ENCODE data around the gene ZNF23.

Gene ZNF23

DNA sequence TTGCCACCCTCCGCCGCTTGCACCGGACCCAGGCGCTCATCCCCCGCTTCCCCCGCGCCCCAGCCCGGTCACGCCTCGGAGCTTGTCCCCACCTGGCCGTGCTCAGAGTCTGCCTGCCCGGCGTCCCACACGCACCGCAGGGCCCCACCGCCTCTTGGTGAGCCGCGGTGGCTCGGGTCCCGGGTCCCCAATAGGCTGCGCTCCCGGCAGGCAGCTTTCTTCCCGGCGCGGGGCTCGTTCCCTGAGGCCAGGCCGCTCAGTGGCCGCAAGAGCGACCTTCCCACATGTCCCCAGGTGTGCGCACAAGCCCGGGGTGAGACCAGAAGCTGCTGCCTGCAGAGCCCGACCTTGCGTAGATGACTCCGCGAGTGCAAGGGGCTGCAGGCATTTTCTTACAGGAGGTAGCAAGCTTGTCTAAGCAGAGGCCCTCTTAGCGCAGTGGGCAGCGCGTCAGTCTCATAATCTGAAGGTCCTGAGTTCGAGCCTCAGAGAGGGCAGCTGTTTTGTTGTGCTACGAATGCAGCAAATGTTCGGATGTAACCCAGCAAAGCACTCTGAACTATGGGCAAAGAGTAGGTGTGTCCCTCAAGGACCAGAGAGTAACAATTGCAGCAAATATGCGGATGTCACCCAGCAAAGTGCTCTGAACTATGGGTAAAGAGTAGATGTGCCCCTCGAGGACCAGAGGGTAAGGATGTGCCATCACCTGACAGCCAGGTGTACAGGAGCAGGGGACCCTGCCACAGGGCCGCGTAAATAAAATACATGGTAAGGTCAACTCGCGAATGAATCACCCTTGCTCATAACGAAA lies 35.8 kb downstream of the ZNF23 start:
- H3K4me3 ChIP-seq (ENCODE audit: low read length) = peak overlapping the region; percentile 44
- DNase-seq (ENCODE audit: low read depth) = peak; percentile 93

DNA sequence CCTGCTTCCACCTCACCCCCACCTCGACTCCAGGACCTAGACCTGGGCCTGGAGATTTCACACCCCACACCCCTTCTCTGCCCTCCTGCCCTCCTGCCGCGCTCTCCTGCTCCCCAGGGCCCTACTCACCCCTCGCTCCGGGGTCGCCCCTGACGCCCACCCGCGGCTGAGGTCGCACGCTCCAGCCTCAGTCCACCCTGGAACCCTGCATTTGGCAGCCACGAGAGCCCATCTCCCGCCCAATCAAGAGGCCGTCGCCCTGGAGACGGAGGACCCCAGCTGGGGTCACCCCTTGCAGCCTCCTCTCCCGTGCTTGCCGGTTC lies 36.3 kb downstream of the ZNF23 start:
- TF ChIP-seq, protein P1, sequence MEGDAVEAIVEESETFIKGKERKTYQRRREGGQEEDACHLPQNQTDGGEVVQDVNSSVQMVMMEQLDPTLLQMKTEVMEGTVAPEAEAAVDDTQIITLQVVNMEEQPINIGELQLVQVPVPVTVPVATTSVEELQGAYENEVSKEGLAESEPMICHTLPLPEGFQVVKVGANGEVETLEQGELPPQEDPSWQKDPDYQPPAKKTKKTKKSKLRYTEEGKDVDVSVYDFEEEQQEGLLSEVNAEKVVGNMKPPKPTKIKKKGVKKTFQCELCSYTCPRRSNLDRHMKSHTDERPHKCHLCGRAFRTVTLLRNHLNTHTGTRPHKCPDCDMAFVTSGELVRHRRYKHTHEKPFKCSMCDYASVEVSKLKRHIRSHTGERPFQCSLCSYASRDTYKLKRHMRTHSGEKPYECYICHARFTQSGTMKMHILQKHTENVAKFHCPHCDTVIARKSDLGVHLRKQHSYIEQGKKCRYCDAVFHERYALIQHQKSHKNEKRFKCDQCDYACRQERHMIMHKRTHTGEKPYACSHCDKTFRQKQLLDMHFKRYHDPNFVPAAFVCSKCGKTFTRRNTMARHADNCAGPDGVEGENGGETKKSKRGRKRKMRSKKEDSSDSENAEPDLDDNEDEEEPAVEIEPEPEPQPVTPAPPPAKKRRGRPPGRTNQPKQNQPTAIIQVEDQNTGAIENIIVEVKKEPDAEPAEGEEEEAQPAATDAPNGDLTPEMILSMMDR (IDR thresholded peaks at IDR 0.05; ENCODE audit: insufficient read depth, low read depth, low read length, missing control alignments) = no peak
- no peak for DNase-seq (ENCODE audit: low read depth)
- peak overlapping the region; percentile 44 for H3K4me3 ChIP-seq (ENCODE audit: low read length)

More for the DNA sequence above, 35.8 kb downstream of the ZNF23 start:
- TF ChIP-seq, protein P1 (IDR thresholded peaks at IDR 0.05; ENCODE audit: insufficient read depth, low read depth, low read length, missing control alignments) = no peak

DNA sequence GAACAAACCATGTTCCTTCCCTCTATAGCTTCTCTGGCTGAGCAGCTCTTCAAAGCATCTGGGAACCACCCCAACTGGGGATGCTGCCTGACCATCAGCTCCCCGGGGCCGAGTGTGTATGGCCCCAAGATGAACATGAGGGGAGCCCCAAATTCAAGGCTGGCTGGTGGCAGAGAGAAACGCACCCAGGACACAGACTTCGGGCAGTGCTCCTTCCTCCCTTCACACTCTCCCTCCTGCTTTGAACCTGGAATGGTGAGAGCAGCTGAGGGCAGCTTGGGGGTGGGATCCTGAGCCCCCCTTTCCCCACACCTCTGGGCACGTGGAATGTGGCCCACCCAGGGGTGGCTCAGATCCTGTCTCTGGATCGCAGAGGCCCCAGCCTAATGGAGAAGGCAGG lies 37.4 kb downstream of the ZNF23 start:
- TF ChIP-seq, protein P1 (IDR thresholded peaks at IDR 0.05; ENCODE audit: insufficient read depth, low read depth, low read length, missing control alignments) = no peak
- no peak for DNase-seq (ENCODE audit: low read depth)
- no peak overlapping the region for H3K4me3 ChIP-seq (ENCODE audit: low read length)

DNA sequence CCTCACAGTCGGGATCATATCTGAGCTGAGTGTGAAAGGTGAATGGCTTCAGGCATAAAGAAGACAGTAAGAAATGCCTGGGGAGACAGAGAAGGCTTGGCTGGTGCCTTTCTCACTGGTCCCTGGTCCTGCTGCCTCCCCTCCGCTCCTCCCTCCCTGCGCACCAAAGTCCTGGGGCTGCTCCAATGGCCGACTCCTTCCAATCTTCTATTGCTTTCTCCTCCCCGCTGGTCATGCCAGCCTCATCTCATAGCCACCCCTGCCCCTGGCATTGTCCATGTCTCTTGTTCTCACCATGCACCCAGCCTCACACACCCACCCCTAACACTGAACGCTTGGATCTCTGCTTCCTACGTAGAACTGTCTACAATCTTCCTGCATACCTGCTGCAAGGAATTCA lies 38.2 kb downstream of the ZNF23 start:
- TF ChIP-seq, protein P1 (IDR thresholded peaks at IDR 0.05; ENCODE audit: insufficient read depth, low read depth, low read length, missing control alignments) = no peak
- H3K4me3 ChIP-seq (ENCODE audit: low read length) = no peak overlapping the region
- no peak for DNase-seq (ENCODE audit: low read depth)

DNA sequence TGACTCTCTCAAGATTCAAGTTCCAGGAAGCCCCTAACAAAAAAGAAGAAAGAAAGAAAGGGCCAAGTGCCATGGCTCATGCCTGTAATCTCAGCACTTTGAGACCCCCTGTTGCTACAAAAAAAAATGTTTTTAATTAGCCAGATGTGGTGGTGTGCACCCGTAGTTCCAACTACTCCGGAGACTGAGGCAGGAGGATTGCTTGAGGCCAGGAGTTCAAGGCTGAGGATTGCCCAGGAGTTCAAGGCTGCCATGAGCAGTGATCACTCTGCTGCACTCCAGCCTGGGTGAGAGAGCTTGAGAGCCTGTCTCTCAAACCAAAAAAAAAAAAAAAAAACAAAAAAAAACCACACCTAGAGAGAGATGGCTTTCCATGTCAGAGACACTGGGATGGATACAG lies 39.0 kb downstream of the ZNF23 start:
- DNase-seq (ENCODE audit: low read depth) = no peak
- no peak overlapping the region for H3K4me3 ChIP-seq (ENCODE audit: low read length)
- TF ChIP-seq, protein P1 (IDR thresholded peaks at IDR 0.05; ENCODE audit: insufficient read depth, low read depth, low read length, missing control alignments) = no peak

DNA sequence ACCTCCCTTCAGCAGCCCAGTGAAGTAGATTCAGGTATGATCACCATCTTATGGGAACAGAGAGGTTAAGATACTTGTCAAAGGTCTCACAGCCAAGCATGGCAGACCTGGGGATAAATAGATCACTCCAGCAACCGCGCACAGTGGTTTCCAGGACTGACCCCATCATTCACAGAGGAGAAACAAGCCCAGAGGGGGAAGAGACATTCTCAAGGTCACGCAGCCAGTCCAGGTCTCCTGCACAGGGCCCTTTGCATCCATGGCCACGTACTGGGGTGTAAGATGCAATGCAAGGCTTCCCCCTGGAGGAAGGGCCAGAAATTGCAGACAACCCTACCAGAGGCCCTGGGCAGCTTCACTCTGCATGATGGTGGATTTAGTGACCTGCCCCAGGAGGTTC lies 40.1 kb downstream of the ZNF23 start:
- DNase-seq (ENCODE audit: low read depth) = peak; percentile 50
- no peak overlapping the region for H3K4me3 ChIP-seq (ENCODE audit: low read length)
- TF ChIP-seq, protein P1 (IDR thresholded peaks at IDR 0.05; ENCODE audit: insufficient read depth, low read depth, low read length, missing control alignments) = peak; percentile 54

DNA sequence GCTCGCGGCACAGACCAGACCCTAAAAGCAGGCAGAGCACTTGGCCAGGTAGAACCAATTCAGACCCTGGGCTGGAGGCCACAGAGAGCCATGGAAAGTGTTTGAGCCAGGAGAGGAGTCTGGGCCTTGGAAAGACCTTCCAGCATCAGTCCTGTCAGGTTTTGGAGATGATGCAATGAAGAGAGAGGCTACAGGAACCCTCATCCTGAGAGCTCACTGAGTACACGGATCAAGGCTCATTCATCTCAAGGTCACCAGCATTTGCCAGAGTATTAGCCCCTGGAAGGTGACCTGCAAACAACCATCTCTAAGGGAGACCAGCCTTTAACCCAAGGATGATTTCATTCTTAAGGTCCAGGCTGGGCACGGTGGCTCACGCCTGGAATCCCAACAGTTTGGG lies 48.0 kb downstream of the ZNF23 start:
- DNase-seq (ENCODE audit: low read depth) = no peak
- H3K4me3 ChIP-seq (ENCODE audit: low read length) = no peak overlapping the region
- TF ChIP-seq, protein P1 (IDR thresholded peaks at IDR 0.05; ENCODE audit: insufficient read depth, low read depth, low read length, missing control alignments) = no peak

Data from epithelial cell of esophagus (primary cell).